ENCODE measurements around the gene ALLC. TPM values are rescaled to one million over a fixed set of nuclear protein-coding genes. Genes with fewer than 3 reads are reported as not detected.

ALLC gene
- total RNA-seq, 4 donors from 2014 or later, result not detected

DNA sequence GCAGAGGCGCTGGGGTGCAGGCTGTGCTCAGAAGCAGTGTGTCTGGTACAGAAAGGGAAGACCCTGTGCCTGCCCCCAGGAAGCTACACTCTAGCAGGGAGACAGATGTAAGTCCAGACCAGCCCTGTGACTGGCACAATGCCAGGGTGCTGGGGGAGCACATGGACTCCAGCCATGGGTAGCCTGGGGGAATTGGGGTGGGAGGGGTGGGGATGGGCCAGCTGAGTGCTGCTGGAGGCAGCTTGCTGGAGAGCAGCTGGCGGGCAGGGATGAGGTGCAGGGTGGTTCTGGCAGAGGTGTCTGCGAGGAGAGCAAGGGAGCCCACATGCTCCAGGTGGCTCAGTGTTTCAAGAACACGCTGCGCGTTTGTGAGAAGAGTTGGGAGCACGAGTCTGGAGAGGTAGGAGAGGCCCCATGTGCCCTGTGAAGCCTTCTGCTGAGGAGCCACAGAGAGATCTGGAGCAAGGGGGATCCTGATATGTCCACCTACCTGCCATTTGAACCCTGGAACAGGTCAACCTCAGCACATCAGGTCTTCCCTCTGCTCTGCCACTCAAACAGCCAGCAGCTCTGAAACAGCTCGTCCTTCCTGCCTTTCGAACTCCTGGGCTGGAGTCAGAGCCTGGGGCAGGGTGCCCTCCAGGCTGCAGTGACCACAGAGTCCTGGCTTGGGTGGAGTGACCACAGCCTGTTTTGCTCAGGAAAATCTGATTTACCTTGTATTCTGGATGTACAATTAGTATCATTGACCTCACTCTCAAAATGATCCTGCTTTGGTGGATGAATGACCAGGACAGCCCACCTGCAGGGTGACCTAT is 15.1 kb downstream of the ALLC start:
- Histone ChIP-seq H3K4me3 (no peak overlapping the region), H3K27me3 (no peaks in the 10 kb centered on the region), H3K9me3 (no peaks in the 10 kb centered on the region), H3K36me3 (no peaks in the 10 kb centered on the region), H3K4me1 (no peaks in the 10 kb centered on the region), H3K27ac (no peak overlapping the region)
- no peak for DNase-seq
- TF ChIP-seq, protein P1, sequence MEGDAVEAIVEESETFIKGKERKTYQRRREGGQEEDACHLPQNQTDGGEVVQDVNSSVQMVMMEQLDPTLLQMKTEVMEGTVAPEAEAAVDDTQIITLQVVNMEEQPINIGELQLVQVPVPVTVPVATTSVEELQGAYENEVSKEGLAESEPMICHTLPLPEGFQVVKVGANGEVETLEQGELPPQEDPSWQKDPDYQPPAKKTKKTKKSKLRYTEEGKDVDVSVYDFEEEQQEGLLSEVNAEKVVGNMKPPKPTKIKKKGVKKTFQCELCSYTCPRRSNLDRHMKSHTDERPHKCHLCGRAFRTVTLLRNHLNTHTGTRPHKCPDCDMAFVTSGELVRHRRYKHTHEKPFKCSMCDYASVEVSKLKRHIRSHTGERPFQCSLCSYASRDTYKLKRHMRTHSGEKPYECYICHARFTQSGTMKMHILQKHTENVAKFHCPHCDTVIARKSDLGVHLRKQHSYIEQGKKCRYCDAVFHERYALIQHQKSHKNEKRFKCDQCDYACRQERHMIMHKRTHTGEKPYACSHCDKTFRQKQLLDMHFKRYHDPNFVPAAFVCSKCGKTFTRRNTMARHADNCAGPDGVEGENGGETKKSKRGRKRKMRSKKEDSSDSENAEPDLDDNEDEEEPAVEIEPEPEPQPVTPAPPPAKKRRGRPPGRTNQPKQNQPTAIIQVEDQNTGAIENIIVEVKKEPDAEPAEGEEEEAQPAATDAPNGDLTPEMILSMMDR (IDR thresholded peaks at IDR 0.05), result no peak
- no peak for TF ChIP-seq POLR2A (IDR thresholded peaks at IDR 0.05)

DNA sequence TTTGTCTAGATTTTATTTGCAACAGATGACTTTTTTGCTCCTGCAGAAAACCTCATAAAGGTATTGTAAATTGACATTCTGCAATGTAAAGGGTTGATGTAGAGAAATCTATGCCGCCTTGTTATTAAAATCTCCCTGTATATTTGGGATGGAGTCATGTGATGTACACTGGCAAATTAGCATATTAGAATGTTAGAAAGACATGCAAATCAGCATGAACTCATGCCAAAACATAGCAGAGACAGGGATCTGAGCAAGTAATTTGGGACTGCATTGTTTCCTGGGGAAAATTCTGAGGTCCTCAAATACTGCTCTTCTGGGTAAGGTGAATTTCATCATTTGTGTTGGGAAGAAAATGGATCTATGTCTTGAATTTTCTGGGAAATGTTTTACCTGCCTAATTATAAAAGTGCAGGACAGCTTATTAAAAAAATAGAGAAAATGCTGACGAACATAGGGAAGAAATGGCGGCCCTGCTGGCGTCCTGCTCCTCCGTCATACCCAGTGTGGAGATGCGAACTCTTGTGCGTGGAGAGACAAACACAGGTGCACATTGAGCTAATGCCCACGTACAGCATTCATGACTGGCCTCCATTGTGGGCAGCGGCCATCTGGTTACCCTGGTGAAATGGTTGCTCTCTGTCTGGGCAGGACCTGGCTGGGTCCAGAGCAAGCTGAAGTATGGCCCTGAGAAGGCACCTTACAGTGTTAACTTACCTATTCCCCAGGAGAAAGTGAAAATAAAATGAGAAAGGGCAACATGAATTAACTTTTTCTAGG is 16.3 kb downstream of the ALLC start:
- H3K36me3 ChIP-seq, result no peaks in the 10 kb centered on the region
- no peaks in the 10 kb centered on the region for H3K27me3 ChIP-seq
- no peak overlapping the region for H3K27ac ChIP-seq
- H3K4me3 ChIP-seq, result no peak overlapping the region
- no peaks in the 10 kb centered on the region for H3K9me3 ChIP-seq
- no peaks in the 10 kb centered on the region for H3K4me1 ChIP-seq
- DNase-seq, result no peak
- no peak for TF ChIP-seq POLR2A (IDR thresholded peaks at IDR 0.05)
- TF ChIP-seq, protein P1 (IDR thresholded peaks at IDR 0.05), result no peak

DNA sequence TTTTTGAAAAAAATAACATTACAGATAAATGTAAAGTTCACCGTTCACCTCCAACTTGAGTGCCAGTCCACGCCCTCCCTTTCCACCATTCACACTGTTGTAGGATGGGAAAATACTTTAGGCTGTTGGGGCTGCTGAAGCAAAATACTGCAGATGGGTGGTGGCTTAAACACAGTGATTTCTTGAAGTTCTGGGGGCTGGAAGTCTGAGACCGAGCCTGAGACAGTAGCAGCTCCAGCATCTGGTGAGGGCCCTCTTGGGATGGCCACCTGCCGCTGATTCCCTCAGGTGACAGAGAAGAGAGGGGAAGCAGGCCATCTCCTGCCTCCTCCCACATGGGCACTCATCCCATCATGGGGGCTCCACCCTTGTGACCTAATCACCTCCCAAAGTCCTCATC is 17.7 kb downstream of the ALLC start:
- Histone ChIP-seq H3K9me3 (no peaks in the 10 kb centered on the region), H3K4me3 (no peak overlapping the region), H3K36me3 (no peaks in the 10 kb centered on the region), H3K4me1 (no peaks in the 10 kb centered on the region), H3K27me3 (no peaks in the 10 kb centered on the region), H3K27ac (no peak overlapping the region)
- TF ChIP-seq, protein P1 (IDR thresholded peaks at IDR 0.05), result no peak
- TF ChIP-seq POLR2A (IDR thresholded peaks at IDR 0.05), result no peak
- no peak for DNase-seq

DNA sequence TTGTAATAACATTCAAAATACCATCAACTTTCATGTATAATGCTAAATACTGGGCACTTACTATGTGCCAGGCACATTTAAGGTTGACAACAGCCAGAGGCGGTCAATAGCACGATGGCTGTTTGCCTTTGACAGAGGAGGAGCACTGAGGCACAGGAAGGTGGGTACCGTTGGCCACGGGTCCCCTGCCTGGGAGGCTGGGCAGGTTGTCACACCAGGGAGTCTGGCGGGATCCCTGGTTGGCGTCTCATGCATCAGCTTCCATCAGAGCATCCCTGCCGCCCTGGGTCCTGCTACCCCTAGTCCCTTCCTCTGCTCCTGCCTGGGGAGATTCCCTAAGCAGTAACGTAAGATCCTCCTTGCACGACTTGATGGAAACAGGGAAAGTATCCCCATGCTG is 19.4 kb downstream of the ALLC start:
- H3K4me3 ChIP-seq, result no peak overlapping the region
- H3K36me3 ChIP-seq, result no peaks in the 10 kb centered on the region
- no peaks in the 10 kb centered on the region for H3K4me1 ChIP-seq
- no peak for DNase-seq
- no peaks in the 10 kb centered on the region for H3K9me3 ChIP-seq
- no peaks in the 10 kb centered on the region for H3K27me3 ChIP-seq
- TF ChIP-seq, protein P1 (IDR thresholded peaks at IDR 0.05), result no peak
- TF ChIP-seq POLR2A (IDR thresholded peaks at IDR 0.05), result no peak
- no peak overlapping the region for H3K27ac ChIP-seq

DNA sequence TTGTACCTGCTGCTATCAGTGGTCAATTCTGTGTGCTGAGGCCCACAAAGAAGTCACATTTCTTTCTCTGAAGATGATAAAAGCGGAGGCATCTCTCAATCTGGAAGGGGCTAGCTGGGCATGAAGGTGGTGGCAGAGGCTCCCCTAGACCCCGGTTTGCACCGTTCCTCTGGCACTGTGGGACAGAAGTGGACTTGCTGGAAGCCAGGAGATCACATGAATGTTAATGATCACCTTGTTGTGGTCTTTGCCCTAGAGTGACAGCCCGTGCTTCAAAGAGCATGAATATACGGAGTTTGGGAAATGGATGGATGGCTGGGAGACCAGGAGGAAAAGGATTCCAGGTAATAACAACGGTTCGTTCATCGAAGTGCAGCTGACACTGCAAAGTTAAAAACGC is 20.2 kb downstream of the ALLC start:
- Histone ChIP-seq H3K27me3 (no peaks in the 10 kb centered on the region), H3K4me1 (no peaks in the 10 kb centered on the region), H3K36me3 (no peaks in the 10 kb centered on the region), H3K9me3 (no peaks in the 10 kb centered on the region), H3K4me3 (no peak overlapping the region), H3K27ac (no peak overlapping the region)
- TF ChIP-seq POLR2A (IDR thresholded peaks at IDR 0.05), result no peak
- TF ChIP-seq, protein P1 (IDR thresholded peaks at IDR 0.05), result no peak
- no peak for DNase-seq
